Smooth muscle cell (in vitro differentiated cells): ENCODE results near the gene C3AR1. TPM values are rescaled to one million over a fixed set of nuclear protein-coding genes. Genes with fewer than 3 reads are reported as not detected.
"Not testable (repeated sequence)": the region's sequence is repeated elsewhere in the genome, so short reads cannot be mapped to it uniquely, and the experiment has no call there.

Experiments
- DNase-seq: peaks from one replicate; lab custom pipeline; 2025; ENCODE audit not compliant: unreplicated experiment; lab: John Stamatoyannopoulos, UW
- H2AFZ ChIP-seq: fragments of 200-600 bp; sonication (generic); 2 replicates; pipeline ENCODE4 v1.6.0; 2016; ENCODE audit warnings: antibody characterized with exemption, low read depth, mild to moderate bottlenecking
- H3F3A ChIP-seq: fragments of 200-600 bp; sonication (generic); 2 replicates; pipeline ENCODE4 v1.6.0; 2017; ENCODE audit warnings: antibody characterized with exemption, low read depth
- H3K27ac ChIP-seq: fragments of 200-600 bp; sonication (generic); 2 replicates; pipeline ENCODE4 v1.5.1; 2016; ENCODE audit warnings: low read depth, mild to moderate bottlenecking
- H3K27me3 ChIP-seq: fragments of 200-600 bp; sonication (generic); 2 replicates; pipeline ENCODE4 v1.6.1; 2016; ENCODE audit warnings: low read depth, mild to moderate bottlenecking
- H3K36me3 ChIP-seq: fragments of 200-600 bp; sonication (generic); 2 replicates; pipeline ENCODE4 v1.5.1; 2016; ENCODE audit warnings: low read depth
- H3K4me1 ChIP-seq: fragments of 200-600 bp; sonication (generic); 2 replicates; pipeline ENCODE4 v1.5.1; 2016; ENCODE audit warnings: low read depth
- H3K4me2 ChIP-seq: fragments of 200-600 bp; sonication (generic); 2 replicates; pipeline ENCODE4 v1.6.0; 2016; ENCODE audit warnings: mild to moderate bottlenecking
- H3K4me3 ChIP-seq: fragments of 200-600 bp; sonication (generic); 2 replicates; pipeline ENCODE4 v1.5.1; 2016; ENCODE audit warnings: mild to moderate bottlenecking
- H3K79me2 ChIP-seq: fragments of 200-600 bp; sonication (generic); 2 replicates; pipeline ENCODE4 v1.6.0; 2016; ENCODE audit warnings: low read depth, mild to moderate bottlenecking
- H3K9ac ChIP-seq: fragments of 200-600 bp; sonication (generic); 2 replicates; pipeline ENCODE4 v1.6.0; 2016; ENCODE audit warnings: low read depth
- H3K9me3 ChIP-seq: fragments of 200-600 bp; sonication (generic); replicated peaks from 2 replicates; pipeline ENCODE4 v1.5.1; 2016; ENCODE audit warnings: low read depth
- H4K20me1 ChIP-seq: fragments of 200-600 bp; sonication (generic); 2 replicates; pipeline ENCODE4 v1.6.0; 2016; ENCODE audit warnings: low read depth
- WGBS: methylation state at CpG from one replicate; pipeline ENCODE4 v1.1.7; 2016; ENCODE audit warnings: low lambda C conversion rate; 5-methylcytosine and 5-hydroxymethylcytosine counted together
- polyA plus RNA-seq: library from polyadenylated mRNA; unstranded; fragments of >200 nt; fragmentation: Nextera tagmentation; extraction: Ambion mirVana; gene quantifications from 2 replicates; pipeline ENCODE4 v1.2.1, GENCODE V29; 2016
- total RNA-seq: library from RNA; depleted of rRNA; stranded (reverse); fragments of >200 nt; gene quantifications from 2 replicates; pipeline ENCODE4 v1.2.3, GENCODE V29; 2014
- TF ChIP-seq, protein P1 (sequence below): fragments of 200-600 bp; sonication (generic); IDR thresholded peaks from 2 replicates; pipeline ENCODE4 v1.5.1; 2017; ENCODE audit warnings: borderline replicate concordance, mild to moderate bottlenecking, antibody characterized with exemption; ENCODE audit not compliant: insufficient read depth, poor library complexity, severe bottlenecking

The C3AR1 gene
- total and polyA plus RNA-seq, 2 experiments from 2014 or later: 3.0 to 3.2 TPM

GRCh38 chr12:8096281-8096915 lies 30.2 kb upstream of the C3AR1 start:
- no peaks in the 10 kb centered on the region for H3K9me3 ChIP-seq
- no peaks in the 10 kb centered on the region for H3K4me1 ChIP-seq
- H3K4me2 ChIP-seq: no peak overlapping the region
- no peaks in the 10 kb centered on the region for H3F3A ChIP-seq
- H3K27ac ChIP-seq: no peak overlapping the region
- H3K4me3 ChIP-seq: no peak overlapping the region
- peaks cover 20% of the 10 kb centered on the region for H3K36me3 ChIP-seq
- WGBS: 94% methylated on average over 2 of the region's 2 CpGs
- H2AFZ ChIP-seq: no peak overlapping the region
- no peak overlapping the region for H3K9ac ChIP-seq
- no peaks in the 10 kb centered on the region for H3K79me2 ChIP-seq
- no peaks in the 10 kb centered on the region for H3K27me3 ChIP-seq
- no peak for DNase-seq
- TF ChIP-seq, protein P1, sequence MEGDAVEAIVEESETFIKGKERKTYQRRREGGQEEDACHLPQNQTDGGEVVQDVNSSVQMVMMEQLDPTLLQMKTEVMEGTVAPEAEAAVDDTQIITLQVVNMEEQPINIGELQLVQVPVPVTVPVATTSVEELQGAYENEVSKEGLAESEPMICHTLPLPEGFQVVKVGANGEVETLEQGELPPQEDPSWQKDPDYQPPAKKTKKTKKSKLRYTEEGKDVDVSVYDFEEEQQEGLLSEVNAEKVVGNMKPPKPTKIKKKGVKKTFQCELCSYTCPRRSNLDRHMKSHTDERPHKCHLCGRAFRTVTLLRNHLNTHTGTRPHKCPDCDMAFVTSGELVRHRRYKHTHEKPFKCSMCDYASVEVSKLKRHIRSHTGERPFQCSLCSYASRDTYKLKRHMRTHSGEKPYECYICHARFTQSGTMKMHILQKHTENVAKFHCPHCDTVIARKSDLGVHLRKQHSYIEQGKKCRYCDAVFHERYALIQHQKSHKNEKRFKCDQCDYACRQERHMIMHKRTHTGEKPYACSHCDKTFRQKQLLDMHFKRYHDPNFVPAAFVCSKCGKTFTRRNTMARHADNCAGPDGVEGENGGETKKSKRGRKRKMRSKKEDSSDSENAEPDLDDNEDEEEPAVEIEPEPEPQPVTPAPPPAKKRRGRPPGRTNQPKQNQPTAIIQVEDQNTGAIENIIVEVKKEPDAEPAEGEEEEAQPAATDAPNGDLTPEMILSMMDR: no peak
- H4K20me1 ChIP-seq: no peaks in the 10 kb centered on the region

DNA sequence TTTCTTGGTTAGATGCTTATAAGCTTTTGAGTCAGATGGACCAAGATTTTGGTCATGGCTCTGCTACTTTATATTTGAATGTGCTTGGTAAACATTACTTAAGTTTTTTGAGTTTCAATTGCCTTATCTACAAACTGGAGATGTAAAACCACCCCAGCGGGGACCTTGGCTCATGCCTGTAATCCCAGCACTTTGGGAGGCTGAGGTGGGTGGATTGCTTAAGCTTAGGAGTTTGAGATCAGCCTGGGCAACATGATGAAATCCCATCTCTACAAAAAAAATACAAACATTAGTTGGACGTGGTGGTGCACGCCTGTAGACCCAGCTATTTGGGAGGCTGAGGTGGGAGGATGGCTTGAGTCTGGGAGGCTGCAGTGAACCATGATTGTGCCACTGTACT lies 27.1 kb upstream of the C3AR1 start:
- 94% methylated on average over 3 of the region's 3 CpGs for WGBS

DNA sequence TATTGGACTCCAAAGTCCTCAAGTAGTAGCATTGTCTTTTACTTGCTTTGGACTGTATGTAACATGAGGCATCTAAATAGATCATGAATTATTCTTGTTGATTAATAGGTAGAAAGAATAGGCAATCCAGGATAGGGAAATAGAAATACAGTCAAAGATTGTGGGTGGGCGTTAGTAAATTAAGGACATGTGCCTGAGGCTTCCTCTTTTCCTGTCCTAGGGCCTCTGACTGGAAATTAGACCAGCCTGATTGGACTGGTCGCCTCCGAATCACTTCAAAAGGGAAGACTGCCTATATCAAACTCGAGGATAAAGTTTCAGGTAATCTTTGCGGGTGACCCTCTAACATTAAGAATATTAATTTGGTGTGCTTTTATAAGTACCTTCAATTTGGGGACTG lies 23.6 kb upstream of the C3AR1 start:
- peaks cover 32% of the 10 kb centered on the region for H3K79me2 ChIP-seq
- H3K27ac ChIP-seq: no peak overlapping the region
- DNase-seq: no peak
- H3K36me3 ChIP-seq: peaks cover 28% of the 10 kb centered on the region
- H3K27me3 ChIP-seq: no peaks in the 10 kb centered on the region
- TF ChIP-seq, protein P1: no peak
- no peak overlapping the region for H3K9ac ChIP-seq
- H3K9me3 ChIP-seq: no peaks in the 10 kb centered on the region
- no peak overlapping the region for H3K4me3 ChIP-seq
- WGBS: 97% methylated on average over 5 of the region's 5 CpGs
- H3F3A ChIP-seq: no peaks in the 10 kb centered on the region
- H4K20me1 ChIP-seq: peaks cover 27% of the 10 kb centered on the region
- H2AFZ ChIP-seq: no peak overlapping the region
- no peak overlapping the region for H3K4me2 ChIP-seq
- no peaks in the 10 kb centered on the region for H3K4me1 ChIP-seq

More for the DNA sequence above, 27.1 kb upstream of the C3AR1 start:
- no peak overlapping the region for H3K4me3 ChIP-seq
- no peak overlapping the region for H3K4me2 ChIP-seq
- H3K36me3 ChIP-seq: peaks cover 36% of the 10 kb centered on the region
- no peaks in the 10 kb centered on the region for H3K27me3 ChIP-seq
- no peak for DNase-seq
- no peaks in the 10 kb centered on the region for H3K79me2 ChIP-seq
- no peak overlapping the region for H3K9ac ChIP-seq
- TF ChIP-seq, protein P1: no peak
- no peak overlapping the region for H2AFZ ChIP-seq
- no peak overlapping the region for H3K27ac ChIP-seq
- H4K20me1 ChIP-seq: peaks cover 16% of the 10 kb centered on the region
- no peaks in the 10 kb centered on the region for H3K9me3 ChIP-seq
- H3K4me1 ChIP-seq: no peaks in the 10 kb centered on the region
- no peaks in the 10 kb centered on the region for H3F3A ChIP-seq

GRCh38 chr12:8089277-8089676 lies 23.1 kb upstream of the C3AR1 start:
- not testable (repeated sequence) for H3K27ac ChIP-seq, H3K9me3 ChIP-seq, H3K4me2 ChIP-seq, DNase-seq, H3F3A ChIP-seq, H3K4me3 ChIP-seq, H3K9ac ChIP-seq, H3K4me1 ChIP-seq, H2AFZ ChIP-seq, H3K27me3 ChIP-seq
- Histone ChIP-seq H4K20me1 (peaks cover 32% of the 10 kb centered on the region), H3K79me2 (peaks cover 36% of the 10 kb centered on the region), H3K36me3 (peaks cover 27% of the 10 kb centered on the region)
- 97% methylated on average over 11 of the region's 11 CpGs for WGBS
